NCI-H2227 treated with DMSO at 0.1 percent for 48 hours (cell line): ENCODE measurements around the gene TRIM25.

Experiments
- DNase-seq: peaks from one replicate; lab custom pipeline; 2025; lab: John Stamatoyannopoulos, UW

TRIM25 gene

GRCh38 chr17:56896217-56896967 lies 17.5 kb downstream of the TRIM25 start:
- DNase-seq, result no peak

DNA sequence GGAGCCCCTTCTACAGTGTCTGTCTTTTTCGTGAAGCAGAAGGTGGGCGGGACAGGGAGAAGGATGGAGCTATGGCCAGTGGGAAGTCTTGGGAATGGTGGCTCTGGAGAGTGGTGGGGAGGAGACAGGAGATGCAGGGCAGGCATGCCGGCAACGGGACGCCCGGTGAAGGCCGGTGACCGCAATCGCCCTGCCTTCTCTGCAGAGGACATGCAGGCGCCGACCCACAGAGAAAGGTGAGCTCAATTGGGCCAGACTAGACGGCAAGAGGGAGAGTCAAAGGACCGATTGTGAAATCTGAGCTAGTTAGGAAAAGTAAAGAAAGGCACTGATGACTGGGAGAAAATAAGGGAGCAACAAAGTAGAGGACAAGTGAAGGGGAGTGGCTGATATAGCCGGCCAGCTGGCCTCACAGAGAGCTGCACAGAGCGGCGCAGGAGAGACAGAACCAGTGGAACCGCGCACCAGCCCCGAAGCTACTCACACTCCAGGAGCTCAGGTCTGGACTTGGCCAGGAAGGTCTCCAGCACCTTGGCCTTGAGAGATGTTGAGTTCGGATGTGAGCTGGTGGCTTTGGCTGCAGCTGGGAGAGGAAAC lies 18.9 kb downstream of the TRIM25 start:
- DNase-seq, result no peak

DNA sequence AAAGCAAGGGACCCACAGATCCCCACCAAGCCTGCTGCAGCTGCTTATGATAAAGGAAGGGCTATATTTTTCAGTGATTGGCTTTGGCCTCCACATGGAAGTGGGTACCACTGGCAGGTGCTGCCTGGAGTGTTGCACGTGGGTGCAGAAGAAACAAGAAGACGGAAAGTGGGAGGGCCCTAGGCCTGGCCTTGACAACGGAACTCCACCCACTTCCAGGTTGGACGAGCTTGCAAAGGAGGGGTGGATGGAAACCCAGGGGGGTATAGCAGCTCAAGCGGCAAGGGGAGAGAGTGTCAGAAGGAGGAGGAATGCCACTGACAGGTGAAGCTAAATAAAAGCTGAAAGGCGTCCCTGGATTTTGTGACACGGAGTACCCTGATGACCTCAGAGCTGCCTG lies 20.3 kb downstream of the TRIM25 start:
- no peak for DNase-seq

GRCh38 chr17:56892333-56892732 lies 21.5 kb downstream of the TRIM25 start:
- DNase-seq, result no peak

DNA sequence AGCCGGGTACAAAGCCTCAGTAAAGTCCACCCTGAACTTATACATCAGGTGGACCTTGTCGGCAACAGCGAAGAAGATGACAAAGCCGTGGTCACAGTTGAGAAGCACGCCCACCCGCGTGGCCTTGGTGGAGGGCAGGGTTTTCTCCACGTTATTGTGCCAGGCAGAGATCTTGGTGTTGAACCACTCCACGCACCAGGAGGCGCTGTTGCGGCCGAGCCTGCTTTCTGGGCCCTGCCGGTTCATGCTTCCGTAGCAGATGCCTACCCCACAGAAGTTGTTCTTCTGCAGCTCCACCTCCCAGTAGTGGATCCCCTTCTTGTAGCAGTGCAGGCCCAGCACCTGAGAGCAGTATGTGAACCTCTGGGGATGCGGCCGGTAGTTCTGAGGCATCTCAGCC lies 22.1 kb downstream of the TRIM25 start:
- no peak for DNase-seq

- DNase-seq, result no peak
Observed at GRCh38 chr17:56890906-56891674, 22.8 kb downstream of the TRIM25 start.

DNA sequence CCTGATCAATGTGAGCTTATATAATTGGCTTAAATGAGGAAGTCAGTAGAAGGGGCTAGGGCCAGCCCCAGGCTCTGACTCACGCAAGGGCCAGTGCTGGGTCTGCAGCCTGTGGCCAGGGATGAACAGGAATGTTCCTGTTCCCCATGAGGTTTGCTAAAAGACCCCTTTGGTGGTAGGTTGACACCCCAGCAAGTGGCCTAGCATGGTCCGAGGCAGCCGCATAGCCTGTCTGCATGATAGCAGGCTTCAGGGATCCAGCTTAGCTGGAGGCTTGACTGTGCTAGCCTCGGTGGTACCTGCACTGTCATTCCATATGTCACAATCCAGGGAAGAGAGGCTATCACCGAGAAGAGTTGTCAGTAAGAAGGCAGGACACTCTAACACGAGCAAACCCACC lies 23.5 kb downstream of the TRIM25 start:
- no peak for DNase-seq

- DNase-seq, result no peak
Observed at GRCh38 chr17:56887552-56888467, 26.0 kb downstream of the TRIM25 start.

DNA sequence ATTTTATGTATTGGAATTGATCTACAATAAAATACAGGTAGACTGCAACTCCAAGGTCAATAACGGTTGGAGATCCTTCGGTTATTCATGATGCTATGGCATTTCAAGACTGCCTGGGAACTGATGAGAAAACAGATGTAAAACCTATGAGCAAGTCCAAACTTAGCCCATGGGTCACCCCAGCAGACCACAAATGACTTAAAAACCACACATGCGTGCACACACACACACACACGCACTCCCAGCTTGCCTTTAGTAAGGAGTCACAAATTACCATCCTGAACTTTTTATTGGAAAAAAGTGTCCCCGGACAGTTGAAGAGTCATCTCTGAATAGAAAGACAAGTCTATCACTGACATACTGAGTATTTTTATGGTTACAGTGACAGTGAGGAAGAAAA lies 26.7 kb downstream of the TRIM25 start:
- DNase-seq, result no peak

- no peak for DNase-seq
Observed at GRCh38 chr17:56886288-56886731, 27.5 kb downstream of the TRIM25 start.

GRCh38 chr17:56885312-56885657 lies 28.6 kb downstream of the TRIM25 start:
- DNase-seq, result no peak

DNA sequence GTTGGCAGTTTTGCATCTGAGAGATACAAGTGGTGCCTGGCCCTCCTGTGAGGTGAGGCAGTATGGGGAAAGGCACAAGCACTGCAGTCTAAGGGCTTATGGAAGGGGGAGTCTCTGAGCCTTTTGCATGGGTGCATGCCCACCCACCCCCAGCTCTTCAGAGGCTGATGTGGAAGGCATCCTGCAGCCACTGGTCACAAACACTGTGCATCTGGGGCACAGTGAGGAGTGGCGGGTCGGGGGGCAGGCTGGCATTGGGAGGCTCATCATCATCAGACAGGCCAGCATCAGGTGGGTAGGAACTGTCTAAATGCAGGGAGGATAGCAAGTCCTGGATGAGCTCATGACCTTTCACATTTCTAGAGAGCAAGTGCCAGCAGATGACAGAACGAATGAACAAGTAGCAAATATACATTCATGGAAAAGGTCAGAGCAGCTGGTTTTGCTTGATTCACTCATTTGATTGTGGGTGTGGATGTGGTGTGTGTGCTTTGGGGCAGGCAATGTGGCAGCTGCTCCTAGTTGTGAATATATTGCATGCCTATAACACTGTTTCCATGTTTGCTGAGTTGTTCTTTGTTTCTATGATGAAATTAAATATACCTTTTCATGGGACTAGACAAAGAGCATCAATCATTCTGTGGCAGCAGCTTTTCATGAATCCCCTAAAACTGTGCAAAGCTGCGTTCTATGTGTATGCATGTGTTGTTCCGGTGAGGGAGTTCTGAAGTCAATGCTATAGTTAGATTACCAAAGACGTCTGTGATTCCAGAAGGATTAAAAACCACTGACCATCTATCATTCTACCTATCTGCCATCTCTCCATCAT lies 29.2 kb downstream of the TRIM25 start:
- DNase-seq, result no peak

GRCh38 chr17:56883616-56884015 lies 30.2 kb downstream of the TRIM25 start:
- DNase-seq, result no peak

DNA sequence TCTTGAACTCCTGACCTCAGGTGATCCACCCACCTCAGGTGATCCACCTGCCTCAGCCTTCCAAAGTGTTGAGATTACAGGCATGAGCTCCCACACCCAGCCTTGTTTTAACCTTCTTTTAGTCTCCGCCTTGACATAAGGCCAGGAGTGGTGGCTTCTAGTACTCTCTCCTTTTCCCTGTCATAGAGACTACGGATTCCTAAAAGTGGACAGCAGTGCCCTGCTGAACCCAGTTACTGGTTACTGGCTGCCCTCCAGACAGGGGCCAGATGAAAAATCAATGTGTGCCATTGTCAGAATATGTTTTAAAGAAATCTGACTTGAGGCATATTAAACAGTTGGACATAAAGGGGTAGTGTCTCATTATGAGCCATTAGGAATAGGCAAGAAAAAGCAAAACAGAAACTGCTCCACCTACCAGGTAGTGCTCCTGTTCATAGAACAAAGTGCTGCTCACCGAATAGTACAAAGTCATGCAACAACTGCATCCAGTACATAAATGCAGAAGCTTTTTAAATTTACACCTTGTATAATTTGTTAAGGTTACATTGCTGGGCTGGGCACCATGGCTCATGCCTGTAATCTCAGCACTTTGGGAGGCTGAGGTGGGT lies 32.1 kb downstream of the TRIM25 start:
- no peak for DNase-seq

DNA sequence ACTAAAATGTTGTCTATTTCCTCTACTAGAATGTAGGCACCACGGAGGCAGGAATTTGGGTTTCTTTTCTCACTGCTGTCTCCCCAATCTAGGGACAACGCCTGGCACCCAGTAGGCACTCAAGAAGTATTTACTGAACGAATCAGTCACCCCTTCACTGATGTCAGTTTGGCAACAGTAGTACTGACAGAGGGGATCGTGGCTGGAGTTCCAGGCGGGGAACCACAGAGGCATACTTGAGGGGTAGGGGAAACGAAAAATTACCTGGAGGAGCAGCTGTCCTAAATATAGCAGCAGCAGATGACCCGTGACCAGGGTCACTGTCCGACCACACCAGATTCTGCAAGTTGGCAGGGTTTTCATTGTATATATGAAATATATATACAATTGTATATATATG lies 33.3 kb downstream of the TRIM25 start:
- DNase-seq, result no peak

DNA sequence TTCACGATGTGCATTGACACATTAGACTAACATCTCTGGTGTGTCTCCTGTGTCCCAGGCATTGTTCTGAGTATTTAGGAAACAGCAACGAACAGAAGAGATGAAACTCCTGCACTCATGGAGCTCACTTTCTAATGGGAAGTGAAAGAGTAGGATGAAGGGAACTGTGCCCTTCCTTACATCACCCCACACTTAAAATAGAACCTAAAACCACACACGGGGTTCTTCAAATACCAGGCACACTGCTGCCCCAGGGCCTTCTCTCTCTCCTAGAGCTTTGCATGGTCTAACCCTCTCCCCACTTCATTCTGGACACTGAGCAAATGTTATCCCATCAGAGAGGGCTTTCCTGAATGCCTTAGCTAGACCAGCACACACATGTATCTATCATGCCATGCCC lies 33.7 kb downstream of the TRIM25 start:
- no peak for DNase-seq

DNA sequence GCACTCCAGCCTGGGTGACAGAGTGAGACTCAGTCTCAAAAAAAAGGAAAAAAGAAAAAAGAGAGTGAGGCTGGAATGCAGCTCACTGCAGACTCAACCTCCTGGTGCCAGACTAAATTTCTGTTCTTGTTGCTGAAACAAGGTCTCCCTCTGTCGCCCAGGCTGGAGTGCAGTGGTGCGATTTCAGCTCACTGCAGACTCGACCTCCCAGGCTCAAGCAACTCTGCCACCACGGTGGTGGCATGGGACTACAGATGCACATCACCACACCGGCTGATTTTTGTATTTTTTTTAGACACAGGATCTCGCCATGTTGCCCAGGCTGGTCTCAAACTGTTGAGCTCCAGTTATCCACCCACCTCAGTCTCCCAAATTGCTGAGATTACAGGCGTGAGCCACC lies 34.6 kb downstream of the TRIM25 start:
- DNase-seq, result no peak

GRCh38 chr17:56876766-56877179 lies 37.1 kb downstream of the TRIM25 start:
- no peak for DNase-seq

DNA sequence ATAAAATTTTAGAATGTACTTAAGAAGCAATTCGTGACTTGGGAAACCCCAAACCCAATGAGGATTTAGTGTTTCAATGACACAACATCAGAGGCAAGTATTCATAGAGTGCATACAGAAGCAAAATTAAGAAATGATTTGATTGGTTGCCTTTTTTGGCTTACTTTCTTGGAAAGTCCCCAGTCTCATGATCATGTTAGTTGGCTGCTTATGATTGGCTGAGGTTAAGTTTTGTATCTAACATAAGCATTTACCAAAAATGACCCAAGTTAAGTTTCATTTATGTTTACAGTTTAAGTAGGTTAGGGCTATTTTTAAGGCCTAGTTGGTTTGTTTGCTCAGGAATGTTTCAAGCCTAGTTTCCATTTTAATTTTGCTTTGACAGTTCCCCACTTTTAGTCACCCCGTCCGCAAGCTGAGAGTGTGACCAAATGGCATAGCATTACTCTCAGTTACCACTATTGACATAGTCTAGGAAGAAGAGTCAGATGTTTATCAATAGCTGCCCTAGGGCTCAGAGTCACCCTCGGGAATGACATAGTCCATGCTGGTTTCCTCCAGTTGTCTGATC lies 43.7 kb downstream of the TRIM25 start:
- DNase-seq, result no peak

DNA sequence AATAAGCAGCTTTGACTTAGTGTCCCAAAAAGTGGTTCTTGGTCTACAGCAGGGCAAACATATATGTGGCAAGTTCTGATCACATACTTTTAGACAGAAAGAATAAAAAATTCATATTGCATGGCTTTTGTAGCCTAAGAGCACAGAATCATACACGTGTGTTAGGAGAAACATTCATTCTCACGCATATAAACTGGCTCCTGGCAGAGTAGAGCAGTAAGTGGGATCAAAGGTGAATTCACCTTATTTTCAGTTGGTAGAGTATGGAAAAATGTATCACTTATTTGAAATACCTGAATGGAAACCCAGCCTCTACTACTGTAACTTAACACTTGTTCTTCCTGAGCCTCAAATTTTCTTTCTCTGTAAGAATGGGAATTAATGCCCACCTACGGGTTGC lies 45.1 kb downstream of the TRIM25 start:
- DNase-seq, result no peak
